Dendritic cell treated with granulocyte-macrophage colony-stimulating factor and Interleukin-4, amounts not matched to agents 40 ng/mL and 50 ng/mL, for 4 days (primary cell): Measurements from ENCODE around the gene TEPSIN.

Experiments
- H3K27ac Mint-ChIP-seq: one replicate; pipeline ENCODE4 v1.8.0; 2022; ENCODE audit warnings: mild to moderate bottlenecking, mixed read lengths
- H3K27me3 Mint-ChIP-seq: one replicate; pipeline ENCODE4 v1.8.0; 2022; ENCODE audit warnings: mild to moderate bottlenecking, mixed read lengths
- H3K36me3 Mint-ChIP-seq: one replicate; pipeline ENCODE4 v1.8.0; 2022; ENCODE audit warnings: low read depth, mixed read lengths
- H3K4me1 Mint-ChIP-seq: one replicate; pipeline ENCODE4 v1.8.0; 2022; ENCODE audit warnings: low read depth, mixed read lengths
- H3K4me3 Mint-ChIP-seq: one replicate; pipeline ENCODE4 v1.8.0; 2022; ENCODE audit warnings: mild to moderate bottlenecking, moderate library complexity, mixed read lengths
- H3K9me3 Mint-ChIP-seq: one replicate; pipeline ENCODE4 v1.8.0; 2022; ENCODE audit warnings: mixed read lengths
- intact Hi-C: fragments of 100-400 bp; cut with micrococcal nuclease; formaldehyde crosslinking; loops from one replicate; pipeline ENCODE4 v1.15.0; 2022

Gene TEPSIN

GRCh38 chr17:81184555-81184954 lies 54.3 kb downstream of the TEPSIN start:
- H3K9me3 Mint-ChIP-seq, result no peaks in the 10 kb centered on the region
- no peak overlapping the region for H3K4me3 Mint-ChIP-seq
- peaks cover 27% of the 10 kb centered on the region for H3K27me3 Mint-ChIP-seq
- no peak overlapping the region for H3K27ac Mint-ChIP-seq
- peaks cover 9% of the 10 kb centered on the region for H3K36me3 Mint-ChIP-seq
- intact Hi-C loops, result no loop called here
- peaks cover 5% of the 10 kb centered on the region for H3K4me1 Mint-ChIP-seq

DNA sequence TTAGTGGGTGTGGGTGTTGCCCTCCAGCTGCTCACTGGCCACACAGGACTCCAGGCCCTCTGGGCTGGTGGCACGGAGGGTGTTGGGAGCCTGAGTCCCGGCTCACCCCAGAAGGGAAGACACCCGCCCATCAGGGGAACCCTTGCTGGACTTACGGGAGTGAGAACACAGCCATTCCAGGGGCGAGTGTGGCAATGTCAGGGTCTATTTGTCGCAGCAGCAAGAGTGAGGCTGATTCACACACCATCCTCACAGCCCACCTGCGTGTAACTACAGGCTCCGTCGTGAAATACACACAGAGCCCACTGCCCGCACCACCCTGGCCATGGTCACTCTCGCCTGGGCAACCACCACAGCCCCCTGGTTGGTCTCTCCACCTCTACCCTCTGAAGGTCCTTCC lies 55.0 kb downstream of the TEPSIN start:
- Mint-ChIP-seq H3K4me1 (peaks cover under 1% of the 10 kb centered on the region), H3K27ac (no peak overlapping the region), H3K4me3 (no peak overlapping the region), H3K36me3 (peaks cover 1% of the 10 kb centered on the region), H3K27me3 (peaks cover 27% of the 10 kb centered on the region), H3K9me3 (no peaks in the 10 kb centered on the region)
- intact Hi-C loops, result no loop called here

- no peak overlapping the region for H3K27ac Mint-ChIP-seq
- no peak overlapping the region for H3K4me3 Mint-ChIP-seq
- no peaks in the 10 kb centered on the region for H3K4me1 Mint-ChIP-seq
- no peaks in the 10 kb centered on the region for H3K9me3 Mint-ChIP-seq
- peaks cover 27% of the 10 kb centered on the region for H3K27me3 Mint-ChIP-seq
- intact Hi-C loops, result no loop called here
- H3K36me3 Mint-ChIP-seq, result no peaks in the 10 kb centered on the region
Observed at GRCh38 chr17:81183316-81183715, 55.5 kb downstream of the TEPSIN start.

GRCh38 chr17:81182596-81182995 lies 56.3 kb downstream of the TEPSIN start:
- intact Hi-C loops, result no loop called here
- H3K9me3 Mint-ChIP-seq, result no peaks in the 10 kb centered on the region
- H3K4me3 Mint-ChIP-seq, result no peak overlapping the region
- H3K4me1 Mint-ChIP-seq, result no peaks in the 10 kb centered on the region
- H3K27me3 Mint-ChIP-seq, result peaks cover 27% of the 10 kb centered on the region
- no peaks in the 10 kb centered on the region for H3K36me3 Mint-ChIP-seq
- H3K27ac Mint-ChIP-seq, result no peak overlapping the region

DNA sequence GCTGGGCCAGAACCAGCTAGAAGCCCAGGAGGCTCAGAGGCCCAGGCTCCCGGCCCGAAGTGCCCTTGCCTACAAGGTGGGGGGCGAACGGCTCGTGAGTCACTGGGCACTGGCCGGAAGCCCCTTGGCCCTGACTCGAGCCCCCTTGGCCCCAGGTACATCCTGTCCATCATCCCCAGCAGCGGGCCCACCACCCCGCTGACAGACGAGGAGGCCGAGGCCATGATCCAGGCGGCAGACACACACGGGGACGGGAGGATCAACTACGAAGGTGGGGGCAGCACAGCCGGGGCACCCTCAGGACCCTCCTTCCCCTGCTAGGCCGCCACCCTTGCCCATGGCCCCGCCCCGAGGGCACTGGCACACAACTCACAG lies 57.1 kb downstream of the TEPSIN start:
- H3K4me1 Mint-ChIP-seq, result no peaks in the 10 kb centered on the region
- intact Hi-C loops, result no loop called here
- H3K27ac Mint-ChIP-seq, result no peak overlapping the region
- H3K4me3 Mint-ChIP-seq, result no peak overlapping the region
- no peaks in the 10 kb centered on the region for H3K36me3 Mint-ChIP-seq
- H3K9me3 Mint-ChIP-seq, result no peaks in the 10 kb centered on the region
- peaks cover 27% of the 10 kb centered on the region for H3K27me3 Mint-ChIP-seq

DNA sequence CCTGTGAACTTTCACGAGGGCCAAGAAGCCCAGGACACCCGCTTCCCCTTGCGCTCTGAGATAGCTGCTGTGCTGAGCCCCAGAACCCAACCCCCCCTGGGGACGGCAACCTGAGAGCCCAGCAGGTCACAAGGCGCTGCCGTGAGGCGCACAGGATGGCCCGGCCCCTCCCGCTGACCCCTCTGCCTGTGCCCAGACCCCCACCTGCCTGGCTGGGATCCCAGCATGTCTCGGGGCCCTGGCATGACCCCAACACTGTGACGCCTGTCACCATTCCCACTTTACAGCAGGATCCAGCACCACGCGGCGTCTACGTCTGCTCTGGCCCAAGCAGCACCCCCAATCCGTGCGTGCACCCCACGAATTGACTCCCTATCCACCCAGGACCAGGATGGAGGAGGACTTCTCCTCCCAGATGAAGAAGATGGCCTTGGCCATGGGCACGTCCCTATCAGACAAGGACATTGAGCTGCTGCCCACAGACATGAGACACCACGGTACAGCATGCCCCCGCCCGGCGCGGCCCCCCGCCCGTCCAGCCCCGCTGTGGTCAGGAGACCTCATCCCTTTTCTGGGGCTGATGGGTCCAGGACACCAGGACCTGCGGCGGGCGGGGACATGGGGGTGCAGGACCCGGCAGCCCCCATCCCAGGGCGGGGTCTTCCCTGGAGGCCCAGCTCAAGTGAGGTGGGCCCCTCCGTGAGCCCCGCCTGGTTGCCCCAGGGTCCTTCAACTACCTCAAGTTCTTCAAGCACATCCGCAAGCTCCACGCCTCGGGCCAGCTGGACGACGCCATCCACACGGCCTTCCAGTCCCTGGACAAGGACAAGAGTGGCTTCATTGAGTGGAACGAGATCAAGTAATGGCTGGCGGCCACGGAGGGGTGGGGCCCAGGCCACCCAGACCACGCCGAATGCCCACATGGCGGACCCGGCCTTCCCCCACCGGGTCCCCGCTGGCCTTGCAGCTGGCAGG lies 57.7 kb downstream of the TEPSIN start:
- H3K4me3 Mint-ChIP-seq, result no peak overlapping the region
- intact Hi-C loops, result no loop called here
- peaks cover 29% of the 10 kb centered on the region for H3K27me3 Mint-ChIP-seq
- H3K9me3 Mint-ChIP-seq, result no peaks in the 10 kb centered on the region
- no peaks in the 10 kb centered on the region for H3K4me1 Mint-ChIP-seq
- no peak overlapping the region for H3K27ac Mint-ChIP-seq
- H3K36me3 Mint-ChIP-seq, result no peaks in the 10 kb centered on the region

GRCh38 chr17:81179861-81180260 lies 59.0 kb downstream of the TEPSIN start:
- H3K36me3 Mint-ChIP-seq, result peaks cover 5% of the 10 kb centered on the region
- H3K9me3 Mint-ChIP-seq, result peaks cover 10% of the 10 kb centered on the region
- H3K27me3 Mint-ChIP-seq, result peaks cover 24% of the 10 kb centered on the region
- intact Hi-C loops, result no loop called here
- H3K4me1 Mint-ChIP-seq, result no peaks in the 10 kb centered on the region
- H3K4me3 Mint-ChIP-seq, result no peak overlapping the region
- no peak overlapping the region for H3K27ac Mint-ChIP-seq

DNA sequence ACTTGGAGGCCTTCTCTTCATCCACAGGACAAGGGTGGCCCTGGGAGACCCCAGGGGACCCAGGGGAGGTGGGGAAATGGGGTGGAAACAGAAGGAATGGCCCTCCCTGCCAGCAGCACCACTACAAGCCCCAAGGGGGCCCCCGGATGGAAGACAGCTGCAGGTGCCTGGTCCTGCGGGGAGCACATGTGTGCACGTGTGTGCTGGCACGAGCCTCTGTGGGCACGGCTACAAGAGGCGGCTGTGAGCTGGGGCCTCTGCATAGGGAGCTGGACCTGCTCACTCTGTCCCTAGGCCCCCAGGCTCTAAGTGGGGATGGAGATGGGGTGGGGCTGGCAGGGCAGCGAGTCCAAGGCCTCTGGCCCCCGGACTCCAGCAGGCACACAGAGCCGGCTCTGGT lies 59.6 kb downstream of the TEPSIN start:
- H3K9me3 Mint-ChIP-seq, result peaks cover 10% of the 10 kb centered on the region
- H3K27ac Mint-ChIP-seq, result no peak overlapping the region
- no peak overlapping the region for H3K4me3 Mint-ChIP-seq
- peaks cover 5% of the 10 kb centered on the region for H3K36me3 Mint-ChIP-seq
- peaks cover 18% of the 10 kb centered on the region for H3K27me3 Mint-ChIP-seq
- intact Hi-C loops, result no loop called here
- no peaks in the 10 kb centered on the region for H3K4me1 Mint-ChIP-seq
